Activated naive CD4-positive, alpha-beta T cell treated with anti-CD3 and anti-CD28 coated beads, Interleukin-2, amount 10 ng/mL, durations not matched to agents 7 days and 5 days (primary cell): ENCODE results near the gene FXYD2.
"Not testable (repeated sequence)": the region's sequence is repeated elsewhere in the genome, so short reads cannot be mapped to it uniquely, and the experiment has no call there.

Experiments used
- CTCF ChIA-PET: fragments of 350-600 bp; sonication (Branson Sonifier 250); formaldehyde crosslinking; loops from one replicate; lab custom pipeline; 2021; ENCODE audit warnings: antibody characterized with exemption; lab: Charles Lee
- DNase-seq: peaks from one replicate; pipeline ENCODE4 v3.0.0-alpha.2; 2020
- H3K27ac Mint-ChIP-seq: one replicate; pipeline ENCODE4 v1.8.0; 2021; ENCODE audit warnings: mild to moderate bottlenecking, moderate library complexity, mixed read lengths
- H3K27me3 Mint-ChIP-seq: one replicate; pipeline ENCODE4 v1.8.0; 2021; ENCODE audit warnings: mild to moderate bottlenecking, mixed read lengths
- H3K36me3 Mint-ChIP-seq: one replicate; pipeline ENCODE4 v1.8.0; 2021; ENCODE audit warnings: mixed read lengths
- H3K4me1 Mint-ChIP-seq: one replicate; pipeline ENCODE4 v1.8.0; 2021; ENCODE audit warnings: mixed read lengths
- H3K4me3 Mint-ChIP-seq: one replicate; pipeline ENCODE4 v1.8.0; 2021; ENCODE audit warnings: mild to moderate bottlenecking, moderate library complexity, mixed read lengths
- H3K9me3 Mint-ChIP-seq: one replicate; pipeline ENCODE4 v1.8.0; 2021; ENCODE audit warnings: mixed read lengths

FXYD2 gene

GRCh38 chr11:117824571-117825537, at the start of gene FXYD2:
Gene FXYD2 (minus strand): TSS chr11:117824744. CDS start chr11:117824678, 66 bp downstream.
- Mint-ChIP-seq H3K36me3 (no peaks in the 10 kb centered on the region), H3K4me3 (no peak within 1 kb of the TSS), H3K9me3 (no peaks in the 10 kb centered on the region), H3K4me1 (peaks cover 62% of the 10 kb centered on the region), H3K27ac (peak within 1 kb of the TSS; percentile 12), H3K27me3 (peaks cover 42% of the 10 kb centered on the region)
- no peak for DNase-seq
- CTCF ChIA-PET, result interaction anchor here (0.6 to 11.5 kb wide), 9 partner anchors 10 to 229 kb away, joined by 3 to 270 read pairs (median 7); no protein-coding TSS in a partner anchor

- DNase-seq, result no peak
- Mint-ChIP-seq H3K36me3 (no peaks in the 10 kb centered on the region), H3K27me3 (peaks cover 82% of the 10 kb centered on the region), H3K9me3 (no peaks in the 10 kb centered on the region), H3K4me3 (no peak overlapping the region), H3K4me1 (peaks cover 34% of the 10 kb centered on the region), H3K27ac (no peak overlapping the region)
- CTCF ChIA-PET, result interaction anchor here (1.2 kb wide), 1 partner anchor 31 kb away, joined by 3 read pairs; no protein-coding TSS in a partner anchor
These were observed 49.2 kb upstream of the FXYD2 start for GRCh38 chr11:117873828-117874125.

GRCh38 chr11:117872975-117873827, 48.7 kb upstream of the FXYD2 start:
- peak; percentile 35 for DNase-seq
- Mint-ChIP-seq H3K27me3 (peaks cover 79% of the 10 kb centered on the region), H3K9me3 (no peaks in the 10 kb centered on the region), H3K4me1 (peaks cover 34% of the 10 kb centered on the region), H3K27ac (no peak overlapping the region), H3K4me3 (no peak overlapping the region), H3K36me3 (no peaks in the 10 kb centered on the region)
- CTCF ChIA-PET, result interaction anchor here (1.2 kb wide), 1 partner anchor 31 kb away, joined by 3 read pairs; no protein-coding TSS in a partner anchor

- Mint-ChIP-seq H3K27me3 (peaks cover 74% of the 10 kb centered on the region), H3K27ac (no peak overlapping the region), H3K36me3 (no peaks in the 10 kb centered on the region), H3K4me3 (no peak overlapping the region), H3K4me1 (peaks cover 34% of the 10 kb centered on the region), H3K9me3 (no peaks in the 10 kb centered on the region)
- no peak for DNase-seq
- CTCF ChIA-PET, result interaction anchor here (1.2 kb wide), 1 partner anchor 30 kb away, joined by 3 read pairs; no protein-coding TSS in a partner anchor
These were observed 47.9 kb upstream of the FXYD2 start for GRCh38 chr11:117872420-117872961.

GRCh38 chr11:117871784-117872183, 47.2 kb upstream of the FXYD2 start:
- no peaks in the 10 kb centered on the region for H3K9me3 Mint-ChIP-seq
- H3K4me3 Mint-ChIP-seq, result no peak overlapping the region
- no peak for DNase-seq
- H3K27me3 Mint-ChIP-seq, result peaks cover 67% of the 10 kb centered on the region
- CTCF ChIA-PET, result no interaction called here
- no peaks in the 10 kb centered on the region for H3K36me3 Mint-ChIP-seq
- peaks cover 32% of the 10 kb centered on the region for H3K4me1 Mint-ChIP-seq
- no peak overlapping the region for H3K27ac Mint-ChIP-seq

- DNase-seq, result no peak
- Mint-ChIP-seq H3K27ac (no peak overlapping the region), H3K27me3 (peaks cover 66% of the 10 kb centered on the region), H3K36me3 (no peaks in the 10 kb centered on the region), H3K4me3 (no peak overlapping the region), H3K4me1 (peaks cover 28% of the 10 kb centered on the region), H3K9me3 (no peaks in the 10 kb centered on the region)
- CTCF ChIA-PET, result interaction anchor here (0.7 kb wide), 1 partner anchor 74 kb away, joined by 3 read pairs; no protein-coding TSS in a partner anchor
These were observed 46.6 kb upstream of the FXYD2 start for GRCh38 chr11:117871160-117871559.

GRCh38 chr11:117870103-117870952, 45.8 kb upstream of the FXYD2 start:
- CTCF ChIA-PET, result interaction anchor here (0.7 kb wide), 1 partner anchor 75 kb away, joined by 3 read pairs; no protein-coding TSS in a partner anchor
- H3K4me1 Mint-ChIP-seq, result peaks cover 21% of the 10 kb centered on the region
- H3K27ac Mint-ChIP-seq, result no peak overlapping the region
- no peaks in the 10 kb centered on the region for H3K9me3 Mint-ChIP-seq
- no peak overlapping the region for H3K4me3 Mint-ChIP-seq
- H3K36me3 Mint-ChIP-seq, result no peaks in the 10 kb centered on the region
- peaks cover 57% of the 10 kb centered on the region for H3K27me3 Mint-ChIP-seq
- no peak for DNase-seq

- no peak overlapping the region for H3K27ac Mint-ChIP-seq
- H3K27me3 Mint-ChIP-seq, result peaks cover 50% of the 10 kb centered on the region
- no peak for DNase-seq
- H3K4me1 Mint-ChIP-seq, result peaks cover 16% of the 10 kb centered on the region
- no peak overlapping the region for H3K4me3 Mint-ChIP-seq
- no peaks in the 10 kb centered on the region for H3K9me3 Mint-ChIP-seq
- CTCF ChIA-PET, result no interaction called here
- H3K36me3 Mint-ChIP-seq, result no peaks in the 10 kb centered on the region
These were observed 45.1 kb upstream of the FXYD2 start for GRCh38 chr11:117869604-117870003.

- no peak for DNase-seq
- Mint-ChIP-seq H3K9me3 (no peaks in the 10 kb centered on the region), H3K36me3 (no peaks in the 10 kb centered on the region), H3K27me3 (peaks cover 44% of the 10 kb centered on the region), H3K27ac (no peak overlapping the region), H3K4me1 (peaks cover 11% of the 10 kb centered on the region), H3K4me3 (no peak overlapping the region)
- CTCF ChIA-PET, result no interaction called here
These were observed 44.4 kb upstream of the FXYD2 start for GRCh38 chr11:117868815-117869561.

GRCh38 chr11:117868088-117868487, 43.5 kb upstream of the FXYD2 start:
- no peak overlapping the region for H3K27ac Mint-ChIP-seq

GRCh38 chr11:117866526-117866925, 42.0 kb upstream of the FXYD2 start:
- H3K27ac Mint-ChIP-seq, result no peak overlapping the region
- no peak for DNase-seq
- CTCF ChIA-PET, result interaction anchor here (0.8 to 1.3 kb wide), 2 partner anchors 43 to 80 kb away, joined by 3 to 4 read pairs; no protein-coding TSS in a partner anchor
- H3K4me1 Mint-ChIP-seq, result peaks cover 2% of the 10 kb centered on the region
- no peaks in the 10 kb centered on the region for H3K9me3 Mint-ChIP-seq
- no peak overlapping the region for H3K4me3 Mint-ChIP-seq
- H3K36me3 Mint-ChIP-seq, result no peaks in the 10 kb centered on the region
- H3K27me3 Mint-ChIP-seq, result peaks cover 31% of the 10 kb centered on the region

More at GRCh38 chr11:117868088-117868487, 43.5 kb upstream of the FXYD2 start:
- Mint-ChIP-seq H3K4me1 (peaks cover 3% of the 10 kb centered on the region), H3K27me3 (peaks cover 35% of the 10 kb centered on the region), H3K9me3 (no peaks in the 10 kb centered on the region), H3K36me3 (no peaks in the 10 kb centered on the region), H3K4me3 (no peak overlapping the region)
- CTCF ChIA-PET, result interaction anchor here (1.3 kb wide), 1 partner anchor 78 kb away, joined by 4 read pairs; no protein-coding TSS in a partner anchor
- no peak for DNase-seq

GRCh38 chr11:117865546-117865945, 41.0 kb upstream of the FXYD2 start:
- H3K36me3 Mint-ChIP-seq, CTCF ChIA-PET, DNase-seq, H3K9me3 Mint-ChIP-seq, H3K4me1 Mint-ChIP-seq, H3K27ac Mint-ChIP-seq, H3K4me3 Mint-ChIP-seq: not testable (repeated sequence)
- peaks cover 31% of the 10 kb centered on the region for H3K27me3 Mint-ChIP-seq
